Measurements from ENCODE around the gene TPM1.

Gene TPM1

GRCh38 chr15:63041402-63041973 lies 1.1 kb upstream of the TPM1 start:
- no peak for DNase-seq (ENCODE audit: low spot score)

DNA sequence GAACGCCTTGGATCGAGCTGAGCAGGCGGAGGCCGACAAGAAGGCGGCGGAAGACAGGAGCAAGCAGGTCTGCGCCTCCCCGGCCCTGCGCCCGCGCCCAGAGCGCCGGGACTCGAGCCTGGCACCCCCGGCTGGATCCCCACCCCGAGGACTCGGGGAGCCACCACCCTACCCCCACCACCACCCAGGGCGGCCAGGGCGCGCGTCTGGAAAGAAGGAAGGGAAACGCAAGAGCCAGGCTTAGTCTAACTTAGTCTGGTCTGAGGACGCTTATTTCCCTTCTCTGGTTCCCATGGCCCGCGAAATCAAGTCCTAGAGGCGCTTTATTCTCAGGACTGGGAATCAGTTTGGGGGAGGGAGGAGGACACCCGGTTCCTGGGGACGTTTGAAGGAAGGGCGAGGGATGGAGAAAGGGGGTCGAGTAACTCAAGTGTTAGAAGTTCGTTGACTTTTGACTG lies 359 bp downstream of the TPM1 start:
- peak; percentile 33 for DNase-seq (ENCODE audit: low spot score)

- peak; percentile 30 for DNase-seq (ENCODE audit: low spot score)
Measured at GRCh38 chr15:63043335-63044076, 959 bp downstream of the TPM1 start.

DNA sequence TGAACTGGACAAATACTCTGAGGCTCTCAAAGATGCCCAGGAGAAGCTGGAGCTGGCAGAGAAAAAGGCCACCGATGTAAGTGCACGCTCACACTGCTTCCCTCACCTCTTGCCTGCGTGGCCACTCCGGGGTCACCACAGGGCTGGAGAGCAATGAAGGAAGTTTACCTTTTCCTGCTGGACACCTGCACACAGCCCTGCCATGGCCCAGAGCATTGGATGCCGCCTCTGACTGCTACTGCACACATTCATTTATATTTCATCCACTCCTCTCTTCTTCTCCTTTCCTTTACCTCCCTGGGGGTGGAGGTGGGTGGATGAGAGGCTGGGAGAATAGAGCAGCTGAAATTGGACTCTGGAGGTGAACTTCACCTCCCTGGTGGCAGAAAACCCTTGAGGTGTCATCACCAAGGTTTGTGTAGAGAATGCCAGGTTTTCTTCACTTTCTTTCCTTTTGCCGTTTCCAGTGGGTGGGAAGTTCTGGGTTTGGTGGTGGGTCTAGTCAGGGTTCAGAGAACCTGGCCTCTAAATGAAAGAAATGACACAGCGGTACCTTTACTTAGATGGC lies 1.6 kb downstream of the TPM1 start:
- peak; percentile 7 for DNase-seq (ENCODE audit: low spot score)

GRCh38 chr15:63044645-63045464 lies 2.3 kb downstream of the TPM1 start:
- peak; percentile 2 for DNase-seq (ENCODE audit: low spot score)

DNA sequence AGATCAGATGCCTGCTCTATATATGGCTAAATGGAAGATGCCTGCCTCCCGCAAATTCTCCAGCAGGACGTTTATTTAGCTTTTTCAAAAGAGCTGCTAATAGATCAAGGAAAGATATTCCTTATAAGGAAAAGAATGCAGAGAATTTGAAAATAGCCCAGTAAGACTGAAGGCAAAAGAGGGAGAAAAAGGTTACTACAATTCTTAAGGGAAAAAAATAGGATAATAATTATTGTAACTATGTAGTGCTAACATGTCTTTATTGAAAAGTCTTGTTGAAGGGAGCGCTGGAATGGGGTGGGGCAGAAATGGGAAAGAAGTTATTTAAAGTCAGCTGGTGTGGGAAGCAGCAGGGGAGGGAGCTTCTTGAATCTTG lies 2.9 kb downstream of the TPM1 start:
- no peak for DNase-seq (ENCODE audit: low spot score)

DNA sequence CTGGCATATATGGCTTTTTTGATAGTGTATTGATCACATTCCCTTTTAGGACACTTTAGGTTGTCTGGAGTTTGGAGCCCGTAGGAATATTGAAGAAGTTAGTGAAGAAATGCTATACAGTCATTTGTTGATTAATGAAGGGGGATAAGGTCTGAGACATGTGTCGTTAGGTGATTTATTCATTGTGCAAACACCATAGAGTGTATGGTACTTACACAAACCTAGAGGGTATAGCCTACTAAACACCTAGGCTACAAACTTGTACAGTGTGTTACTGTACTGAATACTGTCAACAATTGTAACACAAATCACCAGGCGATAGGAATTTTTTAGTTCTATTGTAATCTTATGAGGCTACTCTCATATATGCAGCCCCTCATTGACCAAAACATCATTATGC lies 3.3 kb downstream of the TPM1 start:
- DNase-seq (ENCODE audit: low spot score): no peak

DNA sequence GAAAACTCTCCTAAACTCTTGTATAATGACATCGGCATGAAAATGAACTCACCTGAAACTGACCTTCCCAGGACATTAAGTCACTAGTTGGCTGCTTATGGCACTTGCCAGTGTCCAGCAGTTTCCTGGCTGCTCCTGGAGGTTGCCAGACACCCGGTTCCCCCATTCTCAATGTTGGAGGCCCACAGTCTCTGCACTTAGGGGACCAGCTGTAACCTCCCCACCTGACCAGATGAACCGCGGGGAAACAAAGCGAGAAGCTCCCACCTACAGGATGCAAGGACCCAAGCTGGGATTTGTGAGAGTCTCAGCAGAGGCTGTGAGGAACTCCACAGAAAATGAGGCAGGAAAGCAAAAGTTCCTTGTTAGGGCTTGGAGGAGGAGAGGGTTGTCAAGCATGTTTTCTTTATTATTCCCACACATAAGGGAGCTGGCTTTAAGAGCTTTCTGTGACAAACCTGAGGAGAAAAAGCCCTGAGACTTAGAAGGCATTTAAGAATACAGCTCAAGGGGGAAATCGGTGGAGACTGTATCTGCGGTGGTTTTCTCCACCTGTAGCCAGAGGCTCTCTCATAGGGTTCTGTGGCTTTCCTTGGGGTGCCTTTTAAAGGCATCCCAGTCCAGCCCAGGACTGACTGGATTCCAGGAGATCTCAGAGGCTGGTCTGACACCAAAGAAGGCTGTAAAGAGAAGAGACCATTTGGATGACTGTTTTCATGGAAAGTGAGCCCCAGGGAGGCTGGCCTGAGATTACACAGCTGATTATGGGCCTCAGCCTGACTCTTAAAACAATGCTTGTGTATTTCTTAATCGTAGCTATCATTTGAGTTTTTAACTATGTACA lies 4.6 kb downstream of the TPM1 start:
- DNase-seq (ENCODE audit: low spot score): no peak

- no peak for DNase-seq (ENCODE audit: low spot score)
Measured at GRCh38 chr15:63047792-63048114, 5.2 kb downstream of the TPM1 start.

- DNase-seq (ENCODE audit: low spot score): peak; percentile 89
Measured at GRCh38 chr15:63048115-63048775, 5.7 kb downstream of the TPM1 start.

DNA sequence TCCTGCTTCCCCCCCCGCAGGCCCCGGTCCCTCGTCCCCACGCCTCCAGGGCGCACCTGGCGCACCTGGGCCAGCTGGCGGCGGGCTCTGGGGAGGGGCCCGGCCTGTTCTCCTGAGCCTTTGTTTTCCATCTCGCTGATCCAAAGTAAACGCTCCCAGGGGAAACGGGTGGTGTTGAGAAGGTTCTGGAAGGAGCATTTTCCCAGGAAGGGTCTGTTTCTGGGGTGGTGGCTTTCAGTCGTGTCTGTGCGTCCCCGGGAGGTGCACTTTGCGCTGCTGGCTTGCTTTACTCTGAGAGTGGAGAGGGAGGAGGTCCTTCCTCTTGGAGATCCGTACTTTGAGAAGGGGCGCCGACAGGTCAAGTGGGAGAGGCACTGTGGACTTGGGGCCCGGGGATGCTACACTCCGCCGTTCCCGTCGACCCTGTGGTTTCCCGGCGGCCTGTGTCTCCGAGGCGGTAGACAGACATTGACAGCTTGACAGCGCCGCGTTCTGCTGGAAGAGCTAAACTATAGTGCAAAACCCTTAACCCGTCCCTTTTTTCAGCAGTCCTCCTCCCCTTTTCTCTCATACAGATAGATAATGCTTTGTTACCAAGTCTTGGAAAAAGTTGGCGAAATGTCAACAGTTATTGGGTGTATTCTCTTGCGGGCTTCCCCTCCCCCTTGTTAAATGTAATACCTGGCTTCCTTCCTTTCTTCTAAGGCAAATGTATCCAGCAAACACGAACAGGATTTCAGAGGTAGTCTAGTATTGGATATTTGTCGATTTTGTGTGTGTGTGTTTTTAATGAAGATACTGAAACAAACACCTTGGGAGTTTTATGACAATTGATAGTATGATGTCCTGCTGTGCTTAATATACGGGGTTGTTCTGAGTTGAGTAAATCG lies 6.5 kb downstream of the TPM1 start:
- peak; percentile 52 for DNase-seq (ENCODE audit: low spot score)

DNA sequence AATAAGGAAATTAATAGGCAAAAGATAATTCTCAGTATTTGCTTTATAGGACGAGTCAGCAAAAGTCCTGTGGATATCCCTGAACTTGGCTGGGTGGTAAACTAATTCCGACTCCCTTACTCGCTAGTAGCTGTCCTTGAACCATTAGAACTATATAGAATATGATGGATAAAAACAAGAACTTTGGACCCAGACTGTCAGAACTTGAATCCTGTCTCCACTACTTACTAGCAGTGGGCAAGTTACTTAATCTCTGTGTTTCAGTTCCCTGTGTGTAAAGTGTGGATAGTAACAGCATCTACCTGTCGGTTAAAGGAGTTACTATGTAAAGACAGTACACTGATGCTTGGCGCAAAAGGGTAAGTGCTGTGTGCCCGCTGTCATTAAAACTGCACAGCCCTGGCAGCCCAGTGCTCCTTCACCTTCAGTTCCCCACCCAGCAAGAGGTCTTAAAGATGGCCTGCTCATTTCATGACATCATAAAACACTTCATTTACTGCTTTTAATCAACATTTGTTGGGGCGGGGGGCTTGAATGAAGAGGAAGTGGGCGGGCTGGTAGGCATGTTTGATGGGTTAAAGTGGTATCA lies 7.3 kb downstream of the TPM1 start:
- DNase-seq (ENCODE audit: low spot score): no peak

- no peak for DNase-seq (ENCODE audit: low spot score)
Measured at GRCh38 chr15:63050731-63051155, 8.2 kb downstream of the TPM1 start.

DNA sequence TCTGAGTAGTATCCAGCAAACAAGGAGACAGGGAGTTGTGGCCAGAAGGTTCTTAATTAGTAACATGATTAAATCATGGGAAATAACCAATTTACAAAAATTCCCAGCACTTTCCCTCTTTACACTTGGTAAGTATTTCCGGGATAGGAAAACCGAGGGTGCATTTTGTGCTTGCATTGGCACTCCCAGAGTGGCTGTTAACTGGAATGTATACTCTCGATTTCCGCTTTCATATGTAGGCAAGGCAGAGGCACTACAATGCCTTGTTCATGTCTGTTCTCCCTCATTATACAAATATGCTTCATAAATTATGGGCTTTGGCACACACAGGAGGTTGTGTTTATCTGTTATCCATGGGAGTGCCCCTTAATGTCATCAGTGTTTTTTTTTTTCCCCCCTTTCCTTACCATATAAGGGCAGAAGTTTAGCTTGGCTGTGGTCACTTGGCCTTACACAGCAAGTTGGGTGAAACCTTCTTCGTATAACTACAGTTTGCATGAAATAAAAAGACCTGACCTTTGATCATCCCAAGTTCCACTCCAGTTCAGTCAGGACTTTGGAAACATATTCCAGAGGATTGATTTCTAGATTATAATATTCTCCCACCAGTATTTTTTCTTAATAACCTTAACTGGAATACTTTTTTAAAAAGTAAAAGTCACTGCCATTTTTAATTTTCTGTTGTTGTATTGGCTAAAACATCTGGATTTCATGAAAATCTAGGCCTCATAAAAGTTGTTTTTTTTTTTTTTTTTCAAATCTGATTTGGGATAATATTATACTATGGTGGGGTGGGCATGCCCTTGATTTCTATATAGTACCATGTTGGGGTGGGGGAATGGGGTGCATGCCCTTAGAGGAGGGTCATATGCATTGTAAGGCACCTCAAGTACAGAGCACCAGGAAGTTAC lies 8.9 kb downstream of the TPM1 start:
- DNase-seq (ENCODE audit: low spot score): no peak

DNA sequence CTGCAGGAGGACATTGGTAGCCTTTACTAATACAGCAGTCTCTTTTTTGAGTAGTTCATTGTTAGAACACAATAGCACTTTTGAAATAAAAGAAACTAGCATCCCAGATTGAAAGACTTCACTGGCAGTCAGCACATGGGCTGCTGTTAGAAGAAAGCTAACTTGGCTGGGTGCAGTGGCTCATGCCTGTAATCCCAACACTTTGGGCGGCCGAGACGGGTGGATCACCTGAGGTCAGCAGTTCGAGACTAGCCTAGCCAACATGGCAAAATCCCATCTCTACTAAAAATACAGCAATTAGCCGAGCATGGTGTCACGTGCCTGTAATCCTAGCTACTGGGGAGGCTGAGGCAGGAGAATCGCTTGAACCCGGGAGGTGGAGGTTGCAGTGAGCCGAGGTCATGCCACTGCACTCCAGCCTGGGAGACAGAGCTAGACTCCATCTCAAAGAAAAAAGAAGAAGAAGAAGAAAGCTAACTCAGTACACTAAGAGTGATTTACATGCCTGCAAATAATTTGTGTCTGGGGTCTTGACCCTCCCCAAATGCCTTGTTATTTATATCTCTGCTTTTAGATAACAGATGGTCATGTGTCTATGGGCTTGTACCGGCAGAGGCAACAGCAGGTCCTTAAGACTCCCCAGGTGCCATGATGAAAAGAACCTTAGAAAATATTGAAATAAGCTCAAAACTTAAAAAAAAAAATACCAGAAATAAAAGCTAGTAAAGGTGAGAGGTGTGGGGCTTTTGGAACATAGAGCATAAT lies 9.7 kb downstream of the TPM1 start:
- DNase-seq (ENCODE audit: low spot score): no peak

GRCh38 chr15:63052961-63053698 lies 10.6 kb downstream of the TPM1 start:
- DNase-seq (ENCODE audit: low spot score): no peak

DNA sequence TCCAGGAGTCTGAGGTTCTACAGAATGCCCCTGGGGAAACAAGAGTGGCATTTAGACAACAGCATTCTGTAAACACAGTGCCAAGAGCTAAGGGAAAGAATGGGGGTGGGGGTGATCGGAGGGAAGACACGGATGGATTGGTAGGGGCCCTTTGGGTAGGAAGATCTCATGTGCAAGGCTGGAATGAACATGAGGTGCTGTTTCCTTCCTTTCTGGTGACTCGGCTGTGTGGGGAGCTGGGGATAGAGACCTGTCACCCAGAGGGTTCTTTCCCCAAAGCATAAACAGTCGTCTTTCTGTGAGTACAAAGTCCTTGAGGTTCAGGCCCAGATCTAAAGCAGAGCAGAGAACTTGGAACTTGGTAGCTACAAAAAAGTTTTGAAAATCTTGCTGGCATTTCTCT lies 11.7 kb downstream of the TPM1 start:
- DNase-seq (ENCODE audit: low spot score): no peak
